ENCODE results near the gene CD74. TPM values are rescaled to one million over a fixed set of nuclear protein-coding genes. Genes with fewer than 3 reads are reported as not detected.

The CD74 gene
- total and polyA plus RNA-seq, 12 donors, result 120 to 2,270 (median 299) TPM

DNA sequence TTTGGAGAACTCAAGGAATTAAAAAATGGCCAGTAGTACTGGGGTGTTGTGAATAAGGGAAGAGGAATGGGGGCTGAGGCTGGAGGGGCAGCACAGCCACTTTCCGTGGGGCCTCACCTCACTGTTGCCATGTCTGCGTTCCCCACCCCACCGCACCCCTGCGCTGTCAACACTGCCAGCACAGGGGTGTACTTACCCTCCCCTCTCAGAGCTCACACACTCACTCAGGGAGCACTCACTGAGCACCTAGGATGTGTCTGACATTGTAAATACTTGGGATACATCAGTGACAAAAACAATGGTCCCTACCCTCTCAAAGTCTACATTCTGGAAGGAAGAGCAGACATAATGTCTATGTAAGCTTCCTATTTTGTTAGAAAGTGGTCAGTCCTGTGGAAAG is 40.2 kb upstream of the CD74 start:
- ATAC-seq (no peak), DNase-seq (no peak)
- peaks cover 7 to 39% (median 10%) of the 10 kb centered on the region in 9 donors for H3K4me1 ChIP-seq
- 95 to 98% methylated on average over 4 of the region's 4 CpGs for WGBS, 2 donors
- H3K27ac ChIP-seq, result no peak overlapping the region
- H3K9me3 ChIP-seq, result peaks cover 0 to 5% (median 0%) of the 10 kb centered on the region in 11 donors
- H3K27me3 ChIP-seq, result no peaks in the 10 kb centered on the region
- TF ChIP-seq, protein P1, sequence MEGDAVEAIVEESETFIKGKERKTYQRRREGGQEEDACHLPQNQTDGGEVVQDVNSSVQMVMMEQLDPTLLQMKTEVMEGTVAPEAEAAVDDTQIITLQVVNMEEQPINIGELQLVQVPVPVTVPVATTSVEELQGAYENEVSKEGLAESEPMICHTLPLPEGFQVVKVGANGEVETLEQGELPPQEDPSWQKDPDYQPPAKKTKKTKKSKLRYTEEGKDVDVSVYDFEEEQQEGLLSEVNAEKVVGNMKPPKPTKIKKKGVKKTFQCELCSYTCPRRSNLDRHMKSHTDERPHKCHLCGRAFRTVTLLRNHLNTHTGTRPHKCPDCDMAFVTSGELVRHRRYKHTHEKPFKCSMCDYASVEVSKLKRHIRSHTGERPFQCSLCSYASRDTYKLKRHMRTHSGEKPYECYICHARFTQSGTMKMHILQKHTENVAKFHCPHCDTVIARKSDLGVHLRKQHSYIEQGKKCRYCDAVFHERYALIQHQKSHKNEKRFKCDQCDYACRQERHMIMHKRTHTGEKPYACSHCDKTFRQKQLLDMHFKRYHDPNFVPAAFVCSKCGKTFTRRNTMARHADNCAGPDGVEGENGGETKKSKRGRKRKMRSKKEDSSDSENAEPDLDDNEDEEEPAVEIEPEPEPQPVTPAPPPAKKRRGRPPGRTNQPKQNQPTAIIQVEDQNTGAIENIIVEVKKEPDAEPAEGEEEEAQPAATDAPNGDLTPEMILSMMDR (IDR thresholded peaks at IDR 0.05), result no peak
- intact Hi-C loops (cut with DNase I), result loop anchor here in 6 of 10 donors (10.0 kb wide), 3 partner anchors 202 to 392 kb away; partner anchors contain the start of gene IRGM (in 4 of the 6)
- peaks cover 0 to 3% (median 0%) of the 10 kb centered on the region in 9 donors for H3K36me3 ChIP-seq
- no peak overlapping the region for H3K4me3 ChIP-seq

DNA sequence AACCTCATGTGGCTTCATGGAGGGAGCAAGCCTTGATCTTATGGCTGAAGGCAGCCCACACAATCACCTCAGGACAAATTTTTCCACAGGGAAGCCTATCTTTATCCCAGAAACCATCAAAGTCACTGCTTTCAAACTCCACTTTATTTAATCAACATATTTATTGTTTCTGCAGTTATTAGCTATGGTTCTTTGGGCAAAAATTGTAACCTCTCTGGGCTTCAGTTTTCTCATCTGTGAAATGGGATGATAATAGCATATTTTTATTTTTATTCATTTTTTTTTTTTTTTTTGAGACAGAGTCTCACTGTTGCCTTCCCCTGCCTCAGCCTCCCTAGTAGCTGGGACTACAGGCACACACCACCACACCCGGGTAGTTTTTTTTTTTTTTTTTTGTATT is 38.9 kb upstream of the CD74 start:
- 90 to 100% methylated on average over 1 of the region's 1 CpG for WGBS, 2 donors
- TF ChIP-seq, protein P1 (IDR thresholded peaks at IDR 0.05), result no peak

DNA sequence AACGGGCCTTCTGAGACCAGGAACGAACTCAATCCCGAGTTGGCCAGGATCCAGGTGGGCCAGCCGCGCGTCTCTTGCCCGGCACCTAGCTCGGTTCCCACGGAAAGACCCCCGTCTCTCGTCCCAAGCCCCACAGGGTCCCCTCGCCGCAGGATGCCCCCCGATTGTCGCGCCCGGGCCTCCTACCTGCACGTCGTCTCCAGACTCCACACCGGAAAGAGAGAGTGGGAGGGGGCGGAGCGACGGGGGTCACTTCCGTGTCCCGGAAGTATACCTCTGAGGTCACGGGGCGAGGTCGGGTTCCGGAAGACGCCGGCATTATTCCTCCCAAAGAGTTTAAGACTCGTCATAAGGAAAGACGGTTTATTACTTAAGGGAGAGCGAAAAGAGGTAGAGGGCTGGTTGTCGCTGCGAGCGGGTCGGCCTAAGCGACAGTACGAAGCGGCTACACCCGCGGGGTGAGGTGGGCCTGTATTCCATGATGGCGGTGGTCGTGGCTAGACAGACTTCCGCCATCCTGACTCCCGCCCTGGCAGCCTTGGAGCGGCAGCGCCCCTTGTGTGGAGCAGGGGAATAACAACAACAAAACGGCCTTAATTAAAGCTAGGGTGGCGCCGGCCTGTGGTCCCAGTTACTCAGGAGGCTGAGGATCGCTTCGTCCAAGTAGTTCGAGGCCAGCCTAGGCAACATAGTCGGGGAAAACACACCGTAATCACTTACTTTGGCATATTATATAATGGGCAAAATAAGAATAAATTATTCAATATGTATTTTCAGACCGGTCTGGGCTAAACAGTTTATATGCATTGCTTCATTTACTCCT is 37.0 kb upstream of the CD74 start, which contains the start of gene RPS14:
RPS14 (minus strand) TSS at position 223 of the 823 bp plus-strand sequence. CDS start 2,006 bp downstream, outside the sequence.
- intact Hi-C loops (cut with DNase I), result loop anchor here in 6 of 10 donors (5.0 to 10.0 kb wide), 4 partner anchors 92 to 395 kb away; partner anchors contain the start of genes IRGM (in 4 of the 6) and TCOF1 (in 1 of the 6)
- peak within 1 kb of the TSS; percentile 89 to 99 (median 97) for H3K27ac ChIP-seq
- peaks cover 0 to 5% (median 0%) of the 10 kb centered on the region in 11 donors for H3K9me3 ChIP-seq
- no peaks in the 10 kb centered on the region for H3K27me3 ChIP-seq
- ATAC-seq (peak; percentile 96 to 99 (median 98)), DNase-seq (peak; percentile 92 to 94)
- TF ChIP-seq, protein P1 (IDR thresholded peaks at IDR 0.05), result peak; percentile 89 to 97 (median 92)
- H3K36me3 ChIP-seq, result peaks cover 0 to 35% (median 31%) of the 10 kb centered on the region in 9 donors
- peaks cover 7 to 47% (median 18%) of the 10 kb centered on the region in 9 donors for H3K4me1 ChIP-seq
- H3K4me3 ChIP-seq, result peak within 1 kb of the TSS; percentile 45 to 97 (median 84)
- 3% methylated on average over 58 of the region's 58 CpGs for WGBS, 2 donors

More for the DNA sequence above, 38.9 kb upstream of the CD74 start:
- H3K9me3 ChIP-seq, result peaks cover 0 to 5% (median 0%) of the 10 kb centered on the region in 11 donors
- no peak overlapping the region for H3K4me3 ChIP-seq
- ATAC-seq (no peak), DNase-seq (no peak)
- peaks cover 7 to 42% (median 17%) of the 10 kb centered on the region in 9 donors for H3K4me1 ChIP-seq
- no peaks in the 10 kb centered on the region for H3K27me3 ChIP-seq
- intact Hi-C loops (cut with DNase I), result loop anchor here in 6 of 10 donors (10.0 kb wide), 3 partner anchors 203 to 393 kb away; partner anchors contain the start of gene IRGM (in 4 of the 6)
- H3K36me3 ChIP-seq, result peaks cover 0 to 16% (median 12%) of the 10 kb centered on the region in 9 donors
- no peak overlapping the region for H3K27ac ChIP-seq

DNA sequence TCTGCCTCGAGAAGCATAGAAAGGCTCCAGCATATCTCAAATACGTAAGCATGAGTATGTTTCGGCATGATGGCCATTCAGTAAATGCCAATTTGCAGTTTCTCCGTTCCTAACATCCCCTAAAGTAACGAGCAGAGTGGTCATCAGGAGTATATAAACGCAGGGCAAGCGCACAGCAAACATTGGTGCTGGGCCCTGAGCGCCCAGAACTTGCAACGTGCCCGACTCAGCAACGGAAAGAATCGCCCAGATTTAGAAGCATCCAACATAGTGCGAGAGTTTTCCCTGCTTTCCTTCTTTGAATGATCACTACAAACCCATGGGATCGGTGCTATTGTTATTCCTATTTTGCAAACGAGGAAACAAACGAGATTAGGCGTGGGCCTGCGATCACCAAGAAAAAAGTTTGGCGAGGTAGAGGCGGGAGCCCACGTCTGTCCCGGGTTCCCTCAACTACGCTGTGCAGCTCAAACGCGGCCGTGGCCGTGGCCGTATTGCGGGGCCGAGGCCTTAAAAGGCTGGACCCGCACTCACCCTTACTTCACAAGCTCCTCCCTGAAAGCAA is 36.3 kb upstream of the CD74 start:
- Histone ChIP-seq H3K4me1 (peaks cover 7 to 45% (median 18%) of the 10 kb centered on the region in 9 donors), H3K4me3 (peak overlapping the region; percentile 45 to 97 (median 84)), H3K27ac (peak overlapping the region; percentile 89 to 99 (median 97)), H3K9me3 (peaks cover 0 to 5% (median 0%) of the 10 kb centered on the region in 11 donors), H3K36me3 (peaks cover 0 to 41% (median 38%) of the 10 kb centered on the region in 9 donors), H3K27me3 (no peaks in the 10 kb centered on the region)
- peak; percentile 48 to 73 (median 62) for ATAC-seq
- whole genome bisulfite sequencing, 2 donors, result 0 to 1% methylated on average over 31 of the region's 31 CpGs
- TF ChIP-seq, protein P1 (IDR thresholded peaks at IDR 0.05), result no peak
- no peak for DNase-seq
- intact Hi-C loops (cut with DNase I), result loop anchor here in 1 of 10 donors (5.0 kb wide), 1 partner anchor 92 kb away; the partner anchor contains the start of gene TCOF1
